DND-41 (cell line): ENCODE data around the gene ZNF76.

Source experiments
- ATAC-seq: fragments of 200-7000 bp; cut with Tn5 transposase; 3 replicates; pipeline ENCODE4 v1.9.1; 2021; ENCODE audit warnings: low read depth; ENCODE audit not compliant: insufficient read depth
- DNase-seq: peaks from one replicate; pipeline ENCODE4 v3.0.0-alpha.2; 2020
- H2AFZ ChIP-seq: 2 replicates; pipeline ENCODE4 v1.6.0; 2012; ENCODE audit warnings: low read depth, low read length
- H3K27ac ChIP-seq: 2 replicates; pipeline ENCODE4 v1.5.1; 2012; ENCODE audit warnings: low read length, inconsistent platforms
- H3K27me3 ChIP-seq: fragments of 200-600 bp; sonication (generic); 2 replicates; pipeline ENCODE4 v1.6.0; 2012; ENCODE audit warnings: low read length, mild to moderate bottlenecking, inconsistent platforms; ENCODE audit not compliant: insufficient read depth, poor library complexity
- H3K36me3 ChIP-seq: 2 replicates; pipeline ENCODE4 v1.5.1; 2012; ENCODE audit warnings: low read length, inconsistent platforms; ENCODE audit not compliant: insufficient read depth
- H3K4me1 ChIP-seq: 2 replicates; pipeline ENCODE4 v1.5.1; 2012; ENCODE audit warnings: mild to moderate bottlenecking, low read length; ENCODE audit not compliant: insufficient read depth
- H3K4me2 ChIP-seq: 2 replicates; pipeline ENCODE4 v1.6.0; 2012; ENCODE audit warnings: mild to moderate bottlenecking, moderate library complexity, low read length, inconsistent platforms; ENCODE audit not compliant: insufficient read depth
- H3K4me3 ChIP-seq, 2 experiments: fragments of 200-600 bp in 1 of 2; shearing (Covaris generic) in 1 of 2; 2 replicates each; pipeline ENCODE4 v1.5.1; 2012 to 2016; ENCODE audit warnings: inconsistent platforms in 2 of 2, low read length in 2 of 2, mild to moderate bottlenecking in 2 of 2, low read depth in 1 of 2, moderate library complexity in 1 of 2
- H3K79me2 ChIP-seq: 2 replicates; pipeline ENCODE4 v1.6.0; 2012; ENCODE audit warnings: low read length, inconsistent platforms; ENCODE audit not compliant: insufficient read depth
- H3K9ac ChIP-seq: 2 replicates; pipeline ENCODE4 v1.6.0; 2012; ENCODE audit warnings: low read depth, mild to moderate bottlenecking, inconsistent platforms, low read length, moderate library complexity
- H3K9me3 ChIP-seq: 2 replicates; pipeline ENCODE4 v1.5.1; 2012; ENCODE audit warnings: low read length, moderate library complexity, mild to moderate bottlenecking, inconsistent platforms; ENCODE audit not compliant: insufficient read depth, severe bottlenecking
- H4K20me1 ChIP-seq: 2 replicates; pipeline ENCODE4 v1.6.0; 2012; ENCODE audit warnings: low read length; ENCODE audit not compliant: insufficient read depth
- EZH2 ChIP-seq: IDR thresholded peaks from 3 replicates; pipeline ENCODE4 v1.6.1; 2012; ENCODE audit warnings: borderline replicate concordance, low read depth, mild to moderate bottlenecking, moderate library complexity, low read length, inconsistent platforms; ENCODE audit not compliant: severe bottlenecking
- TF ChIP-seq, protein P1 (sequence below): IDR thresholded peaks from 2 replicates; pipeline ENCODE4 v1.5.1; 2012; ENCODE audit warnings: borderline replicate concordance, low read length, moderate library complexity, mild to moderate bottlenecking; ENCODE audit not compliant: poor library complexity, severe bottlenecking; ENCODE audit errors: extremely low read depth

Gene ZNF76

DNA sequence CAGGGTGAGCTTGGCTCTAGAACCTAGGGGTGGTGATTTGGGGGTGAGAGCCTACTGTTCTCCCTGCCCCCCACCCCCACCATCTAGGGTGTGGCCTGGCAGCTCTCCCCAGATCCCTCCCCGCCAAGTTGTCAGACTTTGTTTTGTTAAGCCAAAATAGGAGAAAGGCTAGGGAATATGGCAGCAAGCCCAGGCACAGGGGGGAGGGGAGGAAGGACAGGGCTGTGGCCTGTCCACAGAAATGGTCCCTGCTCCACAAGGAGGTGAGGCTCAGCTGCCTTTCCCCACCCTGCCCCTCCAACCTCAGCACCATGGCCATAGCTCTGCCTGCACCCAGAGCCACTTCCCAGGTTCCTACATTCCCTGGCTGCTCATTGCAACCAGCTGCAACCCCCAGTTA is 28.6 kb upstream of the ZNF76 start:
- Histone ChIP-seq H3K4me2 (no peak overlapping the region), H3K27ac (no peak overlapping the region), H3K36me3 (no peaks in the 10 kb centered on the region), H3K4me3 (no peak overlapping the region), H3K27me3 (no peaks in the 10 kb centered on the region), H3K4me1 (no peaks in the 10 kb centered on the region), H2AFZ (no peak overlapping the region), H3K9me3 (no peaks in the 10 kb centered on the region), H4K20me1 (peaks cover 18% of the 10 kb centered on the region), H3K9ac (no peak overlapping the region), H3K79me2 (no peaks in the 10 kb centered on the region)
- DNase-seq (no peak), ATAC-seq (no peak)
- TF ChIP-seq, protein P1, sequence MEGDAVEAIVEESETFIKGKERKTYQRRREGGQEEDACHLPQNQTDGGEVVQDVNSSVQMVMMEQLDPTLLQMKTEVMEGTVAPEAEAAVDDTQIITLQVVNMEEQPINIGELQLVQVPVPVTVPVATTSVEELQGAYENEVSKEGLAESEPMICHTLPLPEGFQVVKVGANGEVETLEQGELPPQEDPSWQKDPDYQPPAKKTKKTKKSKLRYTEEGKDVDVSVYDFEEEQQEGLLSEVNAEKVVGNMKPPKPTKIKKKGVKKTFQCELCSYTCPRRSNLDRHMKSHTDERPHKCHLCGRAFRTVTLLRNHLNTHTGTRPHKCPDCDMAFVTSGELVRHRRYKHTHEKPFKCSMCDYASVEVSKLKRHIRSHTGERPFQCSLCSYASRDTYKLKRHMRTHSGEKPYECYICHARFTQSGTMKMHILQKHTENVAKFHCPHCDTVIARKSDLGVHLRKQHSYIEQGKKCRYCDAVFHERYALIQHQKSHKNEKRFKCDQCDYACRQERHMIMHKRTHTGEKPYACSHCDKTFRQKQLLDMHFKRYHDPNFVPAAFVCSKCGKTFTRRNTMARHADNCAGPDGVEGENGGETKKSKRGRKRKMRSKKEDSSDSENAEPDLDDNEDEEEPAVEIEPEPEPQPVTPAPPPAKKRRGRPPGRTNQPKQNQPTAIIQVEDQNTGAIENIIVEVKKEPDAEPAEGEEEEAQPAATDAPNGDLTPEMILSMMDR = no peak
- no peak for TF ChIP-seq EZH2

DNA sequence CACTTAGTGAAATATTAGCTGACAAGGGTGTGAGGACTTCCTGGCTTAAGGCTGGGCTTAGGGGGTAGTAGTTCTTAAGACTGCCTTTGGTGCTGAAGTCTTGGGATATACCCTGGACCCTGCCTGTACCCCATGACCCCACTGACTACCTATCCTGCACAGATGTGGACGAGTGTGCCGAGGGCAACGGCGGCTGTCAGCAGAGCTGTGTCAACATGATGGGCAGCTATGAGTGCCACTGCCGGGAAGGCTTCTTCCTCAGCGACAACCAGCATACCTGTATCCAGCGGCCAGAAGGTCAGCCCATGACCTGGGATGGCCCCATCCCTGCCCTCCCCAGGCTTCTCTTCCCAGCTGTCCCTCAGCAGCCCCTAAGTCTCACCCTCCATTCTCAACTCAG is 28.0 kb upstream of the ZNF76 start:
- Histone ChIP-seq H3K9me3 (no peaks in the 10 kb centered on the region), H3K79me2 (no peaks in the 10 kb centered on the region), H4K20me1 (peaks cover 18% of the 10 kb centered on the region), H3K27me3 (no peaks in the 10 kb centered on the region), H3K4me2 (no peak overlapping the region), H3K36me3 (no peaks in the 10 kb centered on the region), H3K4me3 (no peak overlapping the region), H3K9ac (no peak overlapping the region), H3K27ac (no peak overlapping the region), H3K4me1 (no peaks in the 10 kb centered on the region), H2AFZ (no peak overlapping the region)
- DNase-seq = no peak
- no peak for TF ChIP-seq EZH2
- TF ChIP-seq, protein P1 = no peak
- ATAC-seq = no peak

DNA sequence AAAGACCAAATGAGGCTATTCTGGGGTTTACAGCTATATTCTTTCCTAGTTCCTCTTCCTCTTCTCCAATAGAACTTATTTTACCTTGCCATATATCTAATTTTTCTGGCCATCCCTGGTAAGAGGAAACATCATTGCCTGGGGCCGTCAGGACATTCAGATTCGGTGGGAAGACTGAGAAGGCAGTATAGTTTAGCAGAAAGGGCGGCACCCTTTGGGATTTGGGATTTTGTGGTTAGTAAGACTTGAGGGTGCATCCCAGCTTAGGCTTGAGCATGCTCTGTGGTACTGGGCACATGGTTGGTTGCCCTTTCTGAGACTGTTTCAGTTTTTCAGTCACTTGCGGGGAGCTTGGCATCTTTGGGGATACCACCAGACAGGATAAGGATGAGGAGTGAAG is 24.6 kb upstream of the ZNF76 start:
- Histone ChIP-seq H3K4me1 (no peaks in the 10 kb centered on the region), H3K27me3 (no peaks in the 10 kb centered on the region), H3K27ac (no peak overlapping the region), H3K36me3 (no peaks in the 10 kb centered on the region), H3K4me2 (no peak overlapping the region), H3K4me3 (no peak overlapping the region), H3K9me3 (no peaks in the 10 kb centered on the region), H3K9ac (no peak overlapping the region), H3K79me2 (no peaks in the 10 kb centered on the region), H2AFZ (no peak overlapping the region), H4K20me1 (peaks cover 23% of the 10 kb centered on the region)
- DNase-seq (no peak), ATAC-seq (no peak)
- no peak for TF ChIP-seq EZH2
- TF ChIP-seq, protein P1 = no peak

DNA sequence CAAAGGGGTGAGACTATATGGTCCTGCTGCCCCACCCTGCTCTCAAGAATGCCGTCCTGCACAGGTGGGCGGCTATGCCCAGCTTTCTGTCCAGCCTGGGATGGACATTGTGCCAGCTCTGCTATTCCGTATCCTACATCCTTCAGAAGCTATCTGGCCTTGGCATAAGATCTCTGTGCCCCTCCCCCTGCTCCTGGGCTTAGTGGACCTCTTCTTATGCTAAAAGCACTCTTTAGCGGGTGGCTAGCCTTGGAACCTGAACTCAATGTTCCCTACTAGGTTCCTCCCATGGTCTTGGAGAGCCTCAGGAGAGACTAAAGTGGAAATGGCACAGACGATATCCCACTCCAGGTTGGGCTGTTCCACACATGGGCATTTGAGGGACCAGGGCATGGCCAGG is 23.3 kb upstream of the ZNF76 start:
- H3K27me3 ChIP-seq = no peaks in the 10 kb centered on the region
- H3K9ac ChIP-seq = no peak overlapping the region
- DNase-seq (no peak), ATAC-seq (no peak)
- no peaks in the 10 kb centered on the region; the same call in 1 of the 2 replicates for H3K36me3 ChIP-seq
- no peaks in the 10 kb centered on the region for H3K4me1 ChIP-seq
- TF ChIP-seq, protein P1 = no peak
- no peak for TF ChIP-seq EZH2
- no peak overlapping the region for H3K4me2 ChIP-seq
- H3K79me2 ChIP-seq = no peaks in the 10 kb centered on the region
- no peak overlapping the region for H3K4me3 ChIP-seq
- peaks cover 32% of the 10 kb centered on the region for H4K20me1 ChIP-seq
- no peaks in the 10 kb centered on the region for H3K9me3 ChIP-seq
- no peak overlapping the region for H2AFZ ChIP-seq
- H3K27ac ChIP-seq = no peak overlapping the region
